OCI-LY7 (cell line): Measurements from ENCODE around the gene NUB1.

Experiments used
- EZH2phosphoT487 ChIP-seq: fragments of 200-600 bp; sonication (generic); IDR thresholded peaks from 2 replicates; pipeline ENCODE4 v1.6.1; 2018; ENCODE audit warnings: low read depth, borderline replicate concordance, mild to moderate bottlenecking, mixed run types, antibody characterized with exemption, low read length, moderate library complexity, mixed read lengths
- TF ChIP-seq, protein P1 (sequence below): fragments of 200-600 bp; sonication (generic); conservative IDR thresholded peaks from 2 replicates; pipeline ENCODE4 v1.5.1; 2014; ENCODE audit warnings: mild to moderate bottlenecking, antibody characterized with exemption, low read length, moderate library complexity, mixed read lengths

DNA sequence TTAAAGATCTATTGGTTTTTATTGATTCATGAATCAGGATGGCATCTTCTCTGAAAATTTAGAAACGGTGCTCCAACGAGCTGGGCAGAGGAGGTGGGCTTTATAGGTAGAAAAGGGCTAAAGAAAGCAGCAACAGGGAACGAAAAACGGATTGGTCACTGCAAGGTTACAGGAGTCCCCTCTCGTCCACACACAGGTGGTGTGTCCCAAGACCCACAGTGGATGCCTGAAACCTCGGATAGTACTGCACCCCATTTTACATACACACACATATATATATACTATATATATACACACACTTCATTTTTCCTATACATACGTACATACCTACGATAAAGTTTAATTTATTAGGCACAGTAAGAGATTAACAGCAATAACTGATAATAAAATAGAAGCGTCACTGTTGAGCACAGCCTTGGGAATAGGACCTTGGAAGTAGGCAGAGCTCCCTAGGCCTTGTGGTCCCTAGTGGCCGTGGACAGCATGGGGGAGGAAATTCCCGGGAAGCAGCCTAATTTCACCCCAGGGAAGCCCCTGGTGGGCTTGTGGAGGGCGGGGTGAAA is 737 bp upstream of the NUB1 start:
- TF ChIP-seq, protein P1, sequence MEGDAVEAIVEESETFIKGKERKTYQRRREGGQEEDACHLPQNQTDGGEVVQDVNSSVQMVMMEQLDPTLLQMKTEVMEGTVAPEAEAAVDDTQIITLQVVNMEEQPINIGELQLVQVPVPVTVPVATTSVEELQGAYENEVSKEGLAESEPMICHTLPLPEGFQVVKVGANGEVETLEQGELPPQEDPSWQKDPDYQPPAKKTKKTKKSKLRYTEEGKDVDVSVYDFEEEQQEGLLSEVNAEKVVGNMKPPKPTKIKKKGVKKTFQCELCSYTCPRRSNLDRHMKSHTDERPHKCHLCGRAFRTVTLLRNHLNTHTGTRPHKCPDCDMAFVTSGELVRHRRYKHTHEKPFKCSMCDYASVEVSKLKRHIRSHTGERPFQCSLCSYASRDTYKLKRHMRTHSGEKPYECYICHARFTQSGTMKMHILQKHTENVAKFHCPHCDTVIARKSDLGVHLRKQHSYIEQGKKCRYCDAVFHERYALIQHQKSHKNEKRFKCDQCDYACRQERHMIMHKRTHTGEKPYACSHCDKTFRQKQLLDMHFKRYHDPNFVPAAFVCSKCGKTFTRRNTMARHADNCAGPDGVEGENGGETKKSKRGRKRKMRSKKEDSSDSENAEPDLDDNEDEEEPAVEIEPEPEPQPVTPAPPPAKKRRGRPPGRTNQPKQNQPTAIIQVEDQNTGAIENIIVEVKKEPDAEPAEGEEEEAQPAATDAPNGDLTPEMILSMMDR: no peak
- no peak for TF ChIP-seq EZH2phosphoT487
